ENCODE measurements around the gene NUP35.

NUP35 gene

GRCh38 chr2:183195397-183195796 is 71.2 kb downstream of the NUP35 start:
- no peak for DNase-seq
- Histone ChIP-seq H3K27me3 (replicated peaks; ENCODE audit: control insufficient read depth, insufficient read depth, low read length, poor library complexity, severe bottlenecking) (no peaks in the 10 kb centered on the region), H3K4me1 (ENCODE audit: control insufficient read depth, insufficient read depth, low read length, poor library complexity, severe bottlenecking) (no peaks in the 10 kb centered on the region)

DNA sequence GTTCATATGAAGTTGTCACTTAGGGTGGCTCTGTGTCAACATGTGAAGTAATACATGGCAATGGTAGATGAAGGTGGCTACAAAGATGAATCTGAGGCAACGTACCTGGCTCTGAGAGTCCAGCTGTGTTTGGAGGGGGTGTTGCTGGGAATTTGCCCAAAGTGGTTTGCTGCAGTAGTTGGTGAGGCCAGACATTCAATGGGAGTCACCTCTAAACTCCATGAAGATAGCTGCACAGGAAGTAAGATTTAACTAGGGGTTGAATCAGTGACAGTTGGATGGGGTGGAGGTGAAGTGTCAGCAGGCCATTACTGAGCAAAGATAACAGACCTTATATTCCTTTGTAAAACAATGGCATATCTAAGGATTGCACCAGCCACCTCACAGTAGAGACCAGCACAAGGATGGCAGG is 71.8 kb downstream of the NUP35 start:
- H3K36me3 ChIP-seq (ENCODE audit: control insufficient read depth, insufficient read depth, low read length), result no peaks in the 10 kb centered on the region
- no peak overlapping the region for H3K4me3 ChIP-seq (ENCODE audit: insufficient read depth, low read depth, low read length, poor library complexity, severe bottlenecking)
- H3K27ac ChIP-seq (ENCODE audit: insufficient read depth, low read length, poor library complexity, severe bottlenecking), result no peak overlapping the region
- no peak for DNase-seq
- H3K27me3 ChIP-seq (replicated peaks; ENCODE audit: control insufficient read depth, insufficient read depth, low read length, poor library complexity, severe bottlenecking), result no peaks in the 10 kb centered on the region
- H3K4me1 ChIP-seq (ENCODE audit: control insufficient read depth, insufficient read depth, low read length, poor library complexity, severe bottlenecking), result no peaks in the 10 kb centered on the region
- H3K9me3 ChIP-seq (ENCODE audit: control insufficient read depth, low read length), result no peaks in the 10 kb centered on the region

More at GRCh38 chr2:183195397-183195796, 71.2 kb downstream of the NUP35 start:
- no peak overlapping the region for H3K4me3 ChIP-seq (ENCODE audit: insufficient read depth, low read depth, low read length, poor library complexity, severe bottlenecking)
- H3K36me3 ChIP-seq (ENCODE audit: control insufficient read depth, insufficient read depth, low read length), result no peaks in the 10 kb centered on the region
- H3K27ac ChIP-seq (ENCODE audit: insufficient read depth, low read length, poor library complexity, severe bottlenecking), result no peak overlapping the region
- no peaks in the 10 kb centered on the region for H3K9me3 ChIP-seq (ENCODE audit: control insufficient read depth, low read length)

GRCh38 chr2:183204397-183204796 is 80.2 kb downstream of the NUP35 start:
- Histone ChIP-seq H3K9me3 (ENCODE audit: control insufficient read depth, low read length) (no peaks in the 10 kb centered on the region), H3K27ac (ENCODE audit: insufficient read depth, low read length, poor library complexity, severe bottlenecking) (no peak overlapping the region), H3K27me3 (replicated peaks; ENCODE audit: control insufficient read depth, insufficient read depth, low read length, poor library complexity, severe bottlenecking) (no peaks in the 10 kb centered on the region), H3K4me1 (ENCODE audit: control insufficient read depth, insufficient read depth, low read length, poor library complexity, severe bottlenecking) (no peaks in the 10 kb centered on the region), H3K36me3 (ENCODE audit: control insufficient read depth, insufficient read depth, low read length) (no peaks in the 10 kb centered on the region), H3K4me3 (ENCODE audit: insufficient read depth, low read depth, low read length, poor library complexity, severe bottlenecking) (no peak overlapping the region)
- DNase-seq, result no peak

DNA sequence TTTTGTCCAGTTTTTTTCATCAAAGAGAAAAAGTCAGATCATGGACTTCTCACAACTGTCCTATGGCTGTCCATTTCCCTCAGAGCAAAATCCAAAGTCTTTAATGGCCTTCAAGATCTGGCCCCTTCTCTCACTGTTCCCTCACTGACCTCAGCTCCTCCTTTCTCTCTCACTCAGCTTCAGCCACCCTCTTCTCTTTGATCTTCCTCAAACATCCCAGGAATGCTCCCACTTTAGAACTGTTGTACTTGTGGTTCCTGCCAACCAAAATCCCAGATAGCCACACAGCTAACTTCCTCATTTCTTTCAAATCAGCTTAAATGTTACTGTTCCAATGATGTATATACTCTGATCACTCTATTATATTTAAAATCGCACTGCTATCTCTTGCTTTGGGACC is 82.9 kb downstream of the NUP35 start:
- no peaks in the 10 kb centered on the region for H3K4me1 ChIP-seq (ENCODE audit: control insufficient read depth, insufficient read depth, low read length, poor library complexity, severe bottlenecking)
- no peaks in the 10 kb centered on the region for H3K36me3 ChIP-seq (ENCODE audit: control insufficient read depth, insufficient read depth, low read length)
- no peak for DNase-seq
- no peak overlapping the region for H3K27ac ChIP-seq (ENCODE audit: insufficient read depth, low read length, poor library complexity, severe bottlenecking)
- no peak overlapping the region for H3K4me3 ChIP-seq (ENCODE audit: insufficient read depth, low read depth, low read length, poor library complexity, severe bottlenecking)
- H3K27me3 ChIP-seq (replicated peaks; ENCODE audit: control insufficient read depth, insufficient read depth, low read length, poor library complexity, severe bottlenecking), result no peaks in the 10 kb centered on the region
- no peaks in the 10 kb centered on the region for H3K9me3 ChIP-seq (ENCODE audit: control insufficient read depth, low read length)

- H3K36me3 ChIP-seq (ENCODE audit: control insufficient read depth, insufficient read depth, low read length), result no peaks in the 10 kb centered on the region
- H3K9me3 ChIP-seq (ENCODE audit: control insufficient read depth, low read length), result no peaks in the 10 kb centered on the region
- H3K27me3 ChIP-seq (replicated peaks; ENCODE audit: control insufficient read depth, insufficient read depth, low read length, poor library complexity, severe bottlenecking), result no peaks in the 10 kb centered on the region
- no peaks in the 10 kb centered on the region for H3K4me1 ChIP-seq (ENCODE audit: control insufficient read depth, insufficient read depth, low read length, poor library complexity, severe bottlenecking)
- no peak overlapping the region for H3K27ac ChIP-seq (ENCODE audit: insufficient read depth, low read length, poor library complexity, severe bottlenecking)
- no peak for DNase-seq
- no peak overlapping the region for H3K4me3 ChIP-seq (ENCODE audit: insufficient read depth, low read depth, low read length, poor library complexity, severe bottlenecking)
Observed at GRCh38 chr2:183209395-183210028, 85.3 kb downstream of the NUP35 start.

All from effector memory CD4-positive, alpha-beta T cell (primary cell).